ENCODE data around the gene MYO5B. TPM values are rescaled to one million over a fixed set of nuclear protein-coding genes. Genes with fewer than 3 reads are reported as not detected.

Gene MYO5B
- total RNA-seq, 2 experiments from 2014 or later, result not detected

GRCh38 chr18:50104421-50104820 lies 90.5 kb downstream of the MYO5B start:
- Histone ChIP-seq H3K9me3 (ENCODE audit: low read length) (no peaks in the 10 kb centered on the region), H3K36me3 (ENCODE audit: insufficient read depth, low read length) (no peaks in the 10 kb centered on the region), H3K27ac (ENCODE audit: low read depth, low read length, poor library complexity, severe bottlenecking) (no peak overlapping the region), H3K4me2 (ENCODE audit: low read length) (no peak overlapping the region), H3K9me2 (ENCODE audit: insufficient read depth, low read length) (no peaks in the 10 kb centered on the region), H3K79me2 (ENCODE audit: insufficient read depth, low read depth, low read length) (no peaks in the 10 kb centered on the region), H2AFZ (ENCODE audit: low read length) (no peak overlapping the region), H3K4me1 (ENCODE audit: insufficient read depth, low read length, poor library complexity, severe bottlenecking) (no peaks in the 10 kb centered on the region), H3K4me3 (ENCODE audit: low read depth, low read length, poor library complexity, severe bottlenecking) (no peak overlapping the region), H4K20me1 (ENCODE audit: insufficient read depth, low read length) (no peaks in the 10 kb centered on the region)
- TF ChIP-seq EZH2phosphoT487 (IDR thresholded peaks at IDR 0.05; ENCODE audit: borderline replicate concordance, low read depth, low read length) (no peak), CTCF (conservative IDR thresholded peaks at IDR 0.05; ENCODE audit: low read length) (no peak)
- CTCF ChIA-PET (ENCODE audit: unreplicated experiment), result no interaction called here
- intact Hi-C loops (cut with micrococcal nuclease; ENCODE audit: unreplicated experiment), result no loop called here
- no TSS peak for BruUV-seq (replicated peaks)
- DNase-seq (ENCODE audit: low spot score), result no peak
- POLR2A ChIA-PET, result no interaction called here

- BruUV-seq (replicated peaks), result no TSS peak
- Histone ChIP-seq H3K9me2 (ENCODE audit: insufficient read depth, low read length) (no peaks in the 10 kb centered on the region), H3K36me3 (ENCODE audit: insufficient read depth, low read length) (no peaks in the 10 kb centered on the region), H3K4me2 (ENCODE audit: low read length) (no peak overlapping the region), H2AFZ (ENCODE audit: low read length) (no peak overlapping the region), H3K9me3 (ENCODE audit: low read length) (no peaks in the 10 kb centered on the region), H3K79me2 (ENCODE audit: insufficient read depth, low read depth, low read length) (no peaks in the 10 kb centered on the region), H4K20me1 (ENCODE audit: insufficient read depth, low read length) (no peaks in the 10 kb centered on the region), H3K4me1 (ENCODE audit: insufficient read depth, low read length, poor library complexity, severe bottlenecking) (no peaks in the 10 kb centered on the region), H3K4me3 (ENCODE audit: low read depth, low read length, poor library complexity, severe bottlenecking) (no peak overlapping the region), H3K27ac (ENCODE audit: low read depth, low read length, poor library complexity, severe bottlenecking) (no peak overlapping the region)
- ChIA-PET POLR2A (interaction anchor here (0.6 kb wide), 1 partner anchor 1587 kb away, joined by 3 read pairs; no protein-coding TSS in a partner anchor), CTCF (ENCODE audit: unreplicated experiment) (interaction anchor here (0.6 kb wide), 1 partner anchor 402 kb away, joined by 3 read pairs; no protein-coding TSS in a partner anchor)
- TF ChIP-seq EZH2phosphoT487 (IDR thresholded peaks at IDR 0.05; ENCODE audit: borderline replicate concordance, low read depth, low read length) (no peak), CTCF (conservative IDR thresholded peaks at IDR 0.05; ENCODE audit: low read length) (no peak)
- no peak for DNase-seq (ENCODE audit: low spot score)
- intact Hi-C loops (cut with micrococcal nuclease; ENCODE audit: unreplicated experiment), result no loop called here
Observed at GRCh38 chr18:50099725-50100407, 95.1 kb downstream of the MYO5B start.

DNA sequence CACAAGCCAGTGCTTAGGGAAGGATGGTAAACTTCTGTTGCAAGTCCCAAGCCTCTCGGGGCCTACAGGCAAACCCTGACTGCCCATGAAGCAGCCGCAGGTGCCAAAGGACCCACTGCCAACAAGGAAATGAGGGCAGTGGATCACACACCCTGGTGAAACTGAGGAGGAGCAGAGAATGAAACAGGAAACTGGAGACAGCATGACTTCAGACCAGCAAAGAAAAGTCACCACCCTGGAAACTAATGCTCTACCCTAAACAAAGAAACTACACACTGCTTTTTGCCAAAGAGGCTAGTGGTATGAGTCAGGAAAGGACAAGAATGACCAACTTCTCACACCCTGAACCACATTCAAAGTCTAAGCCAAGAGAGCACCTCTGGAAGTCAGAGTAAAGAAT lies 97.2 kb downstream of the MYO5B start:
- Histone ChIP-seq H3K9me3 (ENCODE audit: low read length) (no peaks in the 10 kb centered on the region), H4K20me1 (ENCODE audit: insufficient read depth, low read length) (no peaks in the 10 kb centered on the region), H3K4me1 (ENCODE audit: insufficient read depth, low read length, poor library complexity, severe bottlenecking) (no peaks in the 10 kb centered on the region), H3K9me2 (ENCODE audit: insufficient read depth, low read length) (no peaks in the 10 kb centered on the region), H3K4me2 (ENCODE audit: low read length) (no peak overlapping the region), H3K36me3 (ENCODE audit: insufficient read depth, low read length) (no peaks in the 10 kb centered on the region), H3K4me3 (ENCODE audit: low read depth, low read length, poor library complexity, severe bottlenecking) (no peak overlapping the region), H3K79me2 (ENCODE audit: insufficient read depth, low read depth, low read length) (no peaks in the 10 kb centered on the region), H3K27ac (ENCODE audit: low read depth, low read length, poor library complexity, severe bottlenecking) (no peak overlapping the region), H2AFZ (ENCODE audit: low read length) (no peak overlapping the region)
- intact Hi-C loops (cut with micrococcal nuclease; ENCODE audit: unreplicated experiment), result no loop called here
- CTCF ChIA-PET (ENCODE audit: unreplicated experiment), result no interaction called here
- POLR2A ChIA-PET, result no interaction called here
- no peak for TF ChIP-seq CTCF (conservative IDR thresholded peaks at IDR 0.05; ENCODE audit: low read length)
- DNase-seq (ENCODE audit: low spot score), result no peak
- no TSS peak for BruUV-seq (replicated peaks)
